CD4-positive, alpha-beta T cell treated with Interleukin-6 for 4 hours (primary cell): ENCODE results near the gene CHMP5.
A peak's percentile ranks its signal among the peaks of the same experiment; 100 is the strongest.
"Not testable (repeated sequence)": the region's sequence is repeated elsewhere in the genome, so short reads cannot be mapped to it uniquely, and the experiment has no call there.

ENCODE experiments used
- DNase-seq: peaks from one replicate; pipeline ENCODE4 v3.0.0-alpha.2; 2020; ENCODE audit warnings: mixed read lengths

The CHMP5 gene

DNA sequence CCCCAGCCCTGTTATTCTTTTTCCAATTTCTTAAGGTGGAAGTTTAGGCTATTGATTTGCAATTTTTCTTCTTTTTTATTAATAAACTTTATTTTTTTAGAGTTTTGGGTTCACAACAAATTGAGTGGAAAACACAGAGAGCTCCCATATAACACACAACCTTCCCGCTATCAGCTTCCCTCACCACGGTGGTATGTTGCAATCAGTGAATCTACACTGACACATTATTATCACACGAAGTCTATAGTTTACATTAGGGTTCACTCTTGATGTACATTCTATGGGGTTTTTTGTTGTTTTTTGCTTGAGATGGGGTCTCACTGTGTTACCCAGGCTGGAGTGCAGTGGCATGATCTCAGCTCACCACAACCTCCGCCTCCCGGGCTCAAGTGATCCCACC is 20.7 kb downstream of the CHMP5 start:
- DNase-seq, result no peak

DNA sequence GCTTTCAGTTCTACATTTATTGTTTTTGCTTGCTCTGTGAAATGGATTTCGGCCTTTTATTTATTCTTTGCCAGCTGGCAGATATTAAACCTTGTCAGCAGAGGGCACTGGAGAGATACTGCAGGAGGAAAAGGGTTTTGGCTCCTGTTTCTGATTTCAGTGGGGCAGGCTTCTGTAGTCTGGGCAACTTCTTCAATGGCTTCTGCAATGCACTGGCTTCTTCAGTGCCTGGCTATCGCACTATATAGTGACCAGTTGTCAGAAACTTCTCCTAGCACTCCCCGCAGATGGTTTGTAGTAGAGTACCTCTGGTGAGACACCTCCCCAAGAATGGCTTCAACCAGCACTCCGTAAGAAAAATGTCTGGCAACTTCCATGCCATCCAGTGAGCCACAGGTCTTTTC is 22.2 kb downstream of the CHMP5 start:
- peak; percentile 57 for DNase-seq

- no peak for DNase-seq
Observed at GRCh38 chr9:33288235-33288634, 23.4 kb downstream of the CHMP5 start.

GRCh38 chr9:33288828-33289483 is 24.1 kb downstream of the CHMP5 start:
- DNase-seq, result peak; percentile 1

DNA sequence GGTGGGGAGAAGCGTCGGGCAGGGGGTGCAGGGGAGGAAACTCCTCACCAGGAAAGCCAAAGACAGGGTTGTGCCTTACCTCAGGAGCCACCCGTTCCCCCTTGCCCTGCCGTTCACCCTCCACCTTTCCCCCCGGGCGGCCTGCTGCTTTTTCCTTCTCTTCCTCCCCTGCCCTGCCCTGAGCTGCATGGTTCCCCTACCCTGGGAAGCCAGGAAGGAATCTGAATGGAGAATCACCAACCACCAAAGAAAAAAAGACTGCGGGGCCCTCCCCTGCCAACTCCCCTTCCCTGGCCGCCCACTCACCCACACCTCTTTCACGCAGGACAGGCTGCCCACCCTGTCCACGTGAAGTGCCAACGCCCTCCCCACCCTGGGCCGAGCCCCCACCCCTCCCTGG is 24.6 kb downstream of the CHMP5 start:
- DNase-seq, result peak; percentile 21

DNA sequence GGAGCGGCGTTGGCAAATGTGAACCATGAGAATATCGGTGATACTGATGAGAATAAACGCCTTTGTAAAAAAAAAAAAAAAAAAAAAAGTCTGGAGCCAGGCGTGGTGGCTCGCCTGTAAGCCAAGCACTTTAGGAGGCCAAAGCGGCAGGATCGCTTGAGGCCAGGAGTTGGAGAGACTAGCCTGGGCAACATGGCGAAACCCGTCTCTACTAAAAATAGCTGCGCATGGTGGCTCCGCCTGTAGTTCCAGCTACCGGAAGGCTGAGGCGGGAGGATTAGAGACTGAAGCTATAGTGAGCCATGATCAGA is 25.0 kb downstream of the CHMP5 start:
- DNase-seq, result no peak

- DNase-seq, result peak; percentile 98
Observed at GRCh38 chr9:33290247-33291030, 25.6 kb downstream of the CHMP5 start, which contains the start of gene NFX1. NFX1 (plus strand) TSS chr9:33290516; CDS start chr9:33290573, 57 bp downstream.

GRCh38 chr9:33291031-33291397 is 26.2 kb downstream of the CHMP5 start:
- DNase-seq, result no peak

GRCh38 chr9:33291901-33292300 is 27.1 kb downstream of the CHMP5 start:
- no peak for DNase-seq

- DNase-seq, result no peak
Observed at GRCh38 chr9:33293782-33294181, 28.9 kb downstream of the CHMP5 start.

DNA sequence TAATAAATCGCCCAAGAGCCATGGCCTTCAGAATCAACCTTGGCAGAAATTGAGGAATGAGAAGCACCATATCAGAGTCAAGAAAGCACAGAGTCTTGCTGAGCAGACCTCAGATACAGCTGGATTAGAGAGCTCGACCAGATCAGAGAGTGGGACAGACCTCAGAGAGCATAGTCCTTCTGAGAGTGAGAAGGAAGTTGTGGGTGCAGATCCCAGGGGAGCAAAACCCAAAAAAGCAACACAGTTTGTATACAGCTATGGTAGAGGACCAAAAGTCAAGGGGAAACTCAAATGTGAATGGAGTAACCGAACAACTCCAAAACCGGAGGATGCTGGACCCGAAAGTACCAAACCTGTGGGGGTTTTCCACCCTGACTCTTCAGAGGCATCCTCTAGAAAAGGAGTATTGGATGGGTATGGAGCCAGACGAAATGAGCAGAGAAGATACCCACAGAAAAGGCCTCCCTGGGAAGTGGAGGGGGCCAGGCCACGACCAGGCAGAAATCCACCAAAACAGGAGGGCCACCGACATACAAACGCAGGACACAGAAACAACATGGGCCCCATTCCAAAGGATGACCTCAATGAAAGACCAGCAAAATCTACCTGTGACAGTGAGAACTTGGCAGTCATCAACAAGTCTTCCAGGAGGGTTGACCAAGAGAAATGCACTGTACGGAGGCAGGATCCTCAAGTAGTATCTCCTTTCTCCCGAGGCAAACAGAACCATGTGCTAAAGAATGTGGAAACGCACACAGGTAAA is 30.0 kb downstream of the CHMP5 start:
- DNase-seq, result no peak

DNA sequence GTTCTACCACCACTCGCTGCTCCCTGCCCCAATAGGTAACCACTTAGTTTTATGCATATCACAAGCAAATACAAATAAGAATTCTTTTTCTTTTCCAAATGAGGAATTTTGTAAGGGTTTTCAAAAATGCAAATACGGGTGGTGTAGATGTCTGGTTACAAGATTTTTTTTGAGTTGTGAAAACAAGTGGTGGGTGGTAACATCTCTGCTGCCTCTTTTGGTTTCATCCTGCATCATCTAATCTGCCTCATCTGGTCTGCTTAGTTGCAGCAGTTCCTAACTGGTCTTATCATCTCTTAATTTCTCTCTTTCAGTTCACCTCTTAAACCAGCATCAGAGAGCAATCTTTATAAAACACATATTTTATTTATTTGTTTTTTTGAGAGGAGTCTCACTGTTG is 30.7 kb downstream of the CHMP5 start:
- no peak for DNase-seq

- peak; percentile 16 for DNase-seq
Observed at GRCh38 chr9:33297432-33297831, 32.6 kb downstream of the CHMP5 start.

GRCh38 chr9:33300546-33300945 is 35.7 kb downstream of the CHMP5 start:
- no peak for DNase-seq

GRCh38 chr9:33304362-33304761 is 39.5 kb downstream of the CHMP5 start:
- DNase-seq, result no peak

GRCh38 chr9:33306037-33306436 is 41.2 kb downstream of the CHMP5 start:
- DNase-seq, result no peak

- no peak for DNase-seq
Observed at GRCh38 chr9:33307067-33307466, 42.2 kb downstream of the CHMP5 start.

GRCh38 chr9:33309903-33310302 is 45.1 kb downstream of the CHMP5 start:
- no peak for DNase-seq

GRCh38 chr9:33310748-33311147 is 45.9 kb downstream of the CHMP5 start:
- no peak for DNase-seq

DNA sequence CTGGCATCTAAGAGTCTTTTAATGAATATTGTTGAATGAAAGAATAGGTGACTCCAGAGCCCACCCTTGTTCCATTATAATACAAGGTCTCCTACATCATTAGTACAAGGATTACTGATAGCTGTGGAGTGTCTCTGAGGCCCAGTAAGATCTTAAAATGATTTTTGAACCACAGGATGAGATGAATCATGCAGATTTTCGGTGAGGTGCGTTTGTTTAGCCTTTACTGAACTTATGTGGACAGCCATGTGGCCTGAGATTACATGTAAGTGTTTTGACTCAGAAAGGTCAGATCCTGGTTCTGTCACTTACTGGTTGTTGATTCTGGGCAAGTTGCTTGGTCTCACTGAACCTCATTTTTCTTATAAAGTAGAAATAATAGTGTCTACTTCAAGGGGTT is 47.1 kb downstream of the CHMP5 start:
- DNase-seq, result no peak

DNA sequence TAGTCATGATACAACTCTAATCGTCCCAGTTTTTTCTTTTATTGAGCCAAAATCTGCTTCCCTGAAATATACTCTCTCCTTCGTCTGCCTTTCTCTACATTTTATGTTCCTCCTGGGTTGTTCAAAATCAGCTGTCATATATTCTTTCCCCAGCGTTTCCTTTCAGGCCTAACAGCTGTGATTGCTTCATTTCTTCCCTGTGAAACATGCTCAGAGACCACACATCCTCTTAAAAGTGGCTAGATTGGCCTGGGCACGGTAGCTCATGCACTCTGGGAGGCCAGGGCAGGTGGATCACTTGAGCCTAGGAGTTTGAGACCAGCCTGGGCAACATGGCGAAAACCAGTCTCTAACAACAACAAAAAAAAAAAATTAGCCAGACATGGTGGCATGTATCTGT is 50.5 kb downstream of the CHMP5 start:
- DNase-seq, result no peak

DNA sequence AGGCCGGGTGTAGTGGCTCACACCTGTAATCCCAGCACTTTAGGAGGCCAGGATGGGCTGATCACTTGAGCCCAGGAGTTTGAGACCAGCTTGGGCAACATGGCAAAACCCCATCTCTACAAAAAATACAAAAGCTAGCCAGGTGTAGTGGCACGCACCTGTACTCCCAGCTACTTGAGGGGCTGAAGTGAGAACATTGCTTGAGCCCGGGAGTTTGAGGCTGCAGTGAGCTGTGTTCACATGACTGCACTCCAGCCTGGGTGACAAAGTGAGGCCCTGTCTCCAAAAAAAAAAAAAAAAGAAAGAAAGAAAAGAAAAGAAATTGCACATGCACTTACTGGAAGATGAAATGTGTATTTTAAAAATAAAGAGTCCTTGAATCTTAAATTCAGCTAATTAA is 52.3 kb downstream of the CHMP5 start:
- DNase-seq, result not testable (repeated sequence)

DNA sequence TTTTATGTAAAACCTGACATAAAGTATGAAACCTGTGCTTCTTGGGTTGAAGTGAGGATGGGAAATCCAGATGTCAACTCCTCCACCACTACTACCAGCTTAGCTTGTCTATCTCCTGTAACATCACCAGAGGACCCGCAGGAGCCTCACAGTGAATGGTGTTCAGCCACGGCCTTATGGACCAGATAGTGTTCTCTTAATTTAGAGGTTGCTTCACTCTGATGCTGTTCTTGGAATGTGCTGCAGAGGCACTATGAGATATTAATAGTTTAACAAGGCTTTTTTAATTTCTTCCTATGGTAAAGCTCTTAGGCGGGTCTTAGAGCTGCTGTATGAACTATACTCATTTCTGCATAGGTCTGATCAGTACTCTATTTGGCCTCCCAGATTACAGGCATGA is 53.4 kb downstream of the CHMP5 start:
- DNase-seq, result no peak

DNA sequence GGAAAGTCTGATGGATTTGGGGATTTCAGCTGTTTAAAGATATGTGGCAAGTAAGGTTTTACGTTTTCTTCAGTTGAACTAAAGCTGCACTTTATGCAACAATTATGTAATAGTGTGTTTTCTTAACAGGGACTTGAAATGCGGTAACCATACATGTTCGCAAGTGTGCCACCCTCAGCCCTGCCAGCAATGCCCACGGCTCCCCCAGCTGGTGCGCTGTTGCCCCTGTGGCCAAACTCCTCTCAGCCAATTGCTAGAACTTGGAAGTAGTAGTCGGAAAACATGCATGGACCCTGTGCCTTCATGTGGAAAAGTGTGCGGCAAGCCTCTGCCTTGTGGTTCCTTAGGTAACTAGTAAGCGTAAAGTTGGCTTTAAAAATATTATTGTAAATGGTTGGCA is 53.9 kb downstream of the CHMP5 start:
- no peak for DNase-seq
